ENCODE results near the gene TMIGD3.

The TMIGD3 gene

GRCh38 chr1:111436726-111437125, 66.7 kb downstream of the TMIGD3 start:
- Histone ChIP-seq H3K9ac (ENCODE audit: low read length) (no peak overlapping the region), H4K20me1 (ENCODE audit: low read depth, low read length) (no peaks in the 10 kb centered on the region), H3F3A (ENCODE audit: insufficient read depth) (peaks cover 16% of the 10 kb centered on the region; the same call in 1 of the 2 replicates), H3K79me2 (ENCODE audit: insufficient read depth, low read length) (0 out of 2 replicates have a peak, but pooled peaks cover 7% of the 10 kb centered on the region), H3K9me2 (replicated peaks; ENCODE audit: insufficient read depth, low read length) (no peaks in the 10 kb centered on the region), H3K4me3 (ENCODE audit: insufficient read depth, low read length, poor library complexity, severe bottlenecking) (no peak overlapping the region), H3K9me3 (ENCODE audit: insufficient read depth, low read length) (no peaks in the 10 kb centered on the region), H3K27ac (ENCODE audit: low read depth, low read length) (no peak overlapping the region), H3K4me2 (ENCODE audit: low read depth, low read length, poor library complexity, severe bottlenecking) (no peak overlapping the region), H2AFZ (ENCODE audit: low read depth, low read length, severe bottlenecking) (no peak overlapping the region), H3K27me3 (ENCODE audit: low read length) (no peaks in the 10 kb centered on the region), H3K36me3 (ENCODE audit: low read length) (peaks cover 27% of the 10 kb centered on the region)
- TF ChIP-seq CTCF (IDR thresholded peaks at IDR 0.05; ENCODE audit: insufficient read depth, low read length, poor library complexity, severe bottlenecking) (no peak), EZH2phosphoT487 (conservative IDR thresholded peaks at IDR 0.05; ENCODE audit: low read length) (no peak)
